Nasal cavity respiratory epithelium epithelial cell of viscerocranial mucosa (primary cell): Measurements from ENCODE around the gene MYO1C. TPM values are rescaled to one million over a fixed set of nuclear protein-coding genes. Genes with fewer than 3 reads are reported as not detected.

Experiments
- total RNA-seq: library from RNA; depleted of rRNA; stranded (reverse); fragments of >200 nt; gene quantifications from 2 replicates; pipeline ENCODE4 v1.2.3, GENCODE V29; 2014

The MYO1C gene, protein sequence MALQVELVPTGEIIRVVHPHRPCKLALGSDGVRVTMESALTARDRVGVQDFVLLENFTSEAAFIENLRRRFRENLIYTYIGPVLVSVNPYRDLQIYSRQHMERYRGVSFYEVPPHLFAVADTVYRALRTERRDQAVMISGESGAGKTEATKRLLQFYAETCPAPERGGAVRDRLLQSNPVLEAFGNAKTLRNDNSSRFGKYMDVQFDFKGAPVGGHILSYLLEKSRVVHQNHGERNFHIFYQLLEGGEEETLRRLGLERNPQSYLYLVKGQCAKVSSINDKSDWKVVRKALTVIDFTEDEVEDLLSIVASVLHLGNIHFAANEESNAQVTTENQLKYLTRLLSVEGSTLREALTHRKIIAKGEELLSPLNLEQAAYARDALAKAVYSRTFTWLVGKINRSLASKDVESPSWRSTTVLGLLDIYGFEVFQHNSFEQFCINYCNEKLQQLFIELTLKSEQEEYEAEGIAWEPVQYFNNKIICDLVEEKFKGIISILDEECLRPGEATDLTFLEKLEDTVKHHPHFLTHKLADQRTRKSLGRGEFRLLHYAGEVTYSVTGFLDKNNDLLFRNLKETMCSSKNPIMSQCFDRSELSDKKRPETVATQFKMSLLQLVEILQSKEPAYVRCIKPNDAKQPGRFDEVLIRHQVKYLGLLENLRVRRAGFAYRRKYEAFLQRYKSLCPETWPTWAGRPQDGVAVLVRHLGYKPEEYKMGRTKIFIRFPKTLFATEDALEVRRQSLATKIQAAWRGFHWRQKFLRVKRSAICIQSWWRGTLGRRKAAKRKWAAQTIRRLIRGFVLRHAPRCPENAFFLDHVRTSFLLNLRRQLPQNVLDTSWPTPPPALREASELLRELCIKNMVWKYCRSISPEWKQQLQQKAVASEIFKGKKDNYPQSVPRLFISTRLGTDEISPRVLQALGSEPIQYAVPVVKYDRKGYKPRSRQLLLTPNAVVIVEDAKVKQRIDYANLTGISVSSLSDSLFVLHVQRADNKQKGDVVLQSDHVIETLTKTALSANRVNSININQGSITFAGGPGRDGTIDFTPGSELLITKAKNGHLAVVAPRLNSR
- total RNA-seq, result 85.1 and 211 TPM in 2 replicates

DNA sequence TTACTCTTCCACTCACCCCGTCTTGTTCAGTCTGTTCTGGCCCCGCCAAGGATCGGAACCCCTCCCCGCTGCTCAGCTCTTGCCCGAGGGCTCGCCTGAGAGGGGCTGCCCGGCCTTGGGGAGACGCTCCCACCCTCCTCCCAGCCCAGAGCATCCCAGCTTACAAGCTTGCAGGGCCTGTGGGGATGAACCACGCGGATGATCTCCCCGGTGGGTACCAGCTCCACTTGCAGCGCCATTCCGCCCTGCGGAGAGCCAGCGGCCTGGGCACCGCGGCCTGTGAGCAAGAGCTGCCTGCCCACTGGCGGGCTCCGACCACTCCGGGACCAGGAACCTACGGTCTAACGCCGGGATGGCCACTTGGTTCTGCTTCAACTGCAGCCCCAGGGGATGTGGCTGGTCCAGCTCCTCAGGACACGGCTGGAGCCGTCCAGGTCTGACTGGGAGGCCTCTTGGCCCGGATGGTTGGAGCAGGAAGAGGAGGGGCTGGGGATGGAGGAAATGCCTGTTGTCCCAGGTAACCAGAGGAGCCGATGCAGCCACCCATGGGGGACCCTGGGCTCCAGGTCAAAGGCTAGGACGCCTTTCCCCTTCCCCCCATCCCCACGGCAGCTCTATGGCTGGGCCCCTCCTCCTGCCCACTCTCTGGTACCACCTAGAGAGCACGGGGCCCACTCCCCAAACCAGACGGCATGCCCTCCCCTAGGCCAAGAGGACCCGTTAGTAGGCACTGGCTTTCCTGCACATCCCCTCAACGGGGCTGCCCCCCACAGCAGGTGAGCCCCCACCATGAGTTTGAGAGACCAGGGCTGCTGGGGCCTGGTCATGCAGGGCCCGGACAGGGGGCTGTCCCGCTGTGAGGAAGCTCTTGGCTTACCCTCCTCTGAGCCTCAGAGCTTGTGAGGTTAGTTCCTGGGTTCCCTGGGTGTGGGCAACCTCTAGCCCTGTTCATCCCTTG is at the start of gene MYO1C:
TSS of gene MYO1C (minus strand) at position 438 of the 958 bp plus-strand sequence. CDS start at position 239, 199 bp downstream.

DNA sequence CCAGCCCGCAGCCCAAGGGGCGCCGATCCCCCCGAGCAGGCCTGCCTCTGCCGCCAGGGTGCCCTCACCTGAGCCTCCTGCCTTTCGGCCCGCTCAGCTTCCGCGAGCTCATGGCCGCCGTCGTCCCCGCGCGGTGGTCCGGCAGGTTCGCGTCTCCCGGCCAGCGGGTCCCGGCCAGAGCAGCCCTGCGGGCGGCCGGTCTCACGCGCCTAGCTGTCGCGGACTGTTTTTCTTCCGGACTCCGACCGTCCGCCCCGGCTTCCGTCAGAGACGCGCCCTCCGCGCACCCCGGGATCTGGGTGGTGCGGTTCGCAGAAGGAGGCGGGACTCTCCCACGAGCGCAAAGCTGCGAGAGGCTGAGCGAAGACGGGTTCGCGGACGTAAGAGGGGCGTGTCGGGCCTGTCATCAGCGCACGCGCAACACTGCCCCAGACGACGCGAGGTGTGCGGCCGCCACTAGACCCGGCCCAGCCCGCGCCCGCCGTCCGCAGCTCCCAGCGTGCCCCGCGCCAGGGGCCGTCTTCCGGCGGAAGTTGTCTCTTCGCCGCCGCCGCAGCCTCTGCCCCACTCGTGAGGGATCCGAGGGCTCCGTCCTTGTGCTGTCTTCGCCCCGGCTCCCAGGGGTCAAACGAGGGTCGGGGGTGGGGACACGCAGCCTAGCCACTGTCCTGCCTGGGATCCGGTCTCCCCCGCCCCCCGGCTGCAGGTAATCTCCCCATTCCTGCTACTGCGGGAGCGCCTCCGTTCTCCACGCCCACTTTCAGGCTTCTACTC is 24.1 kb upstream of the MYO1C start, which contains the start of gene INPP5K:
TSS of gene INPP5K (minus strand) at position 225 of the 774 bp plus-strand sequence. CDS start at position 112, 113 bp downstream.

DNA sequence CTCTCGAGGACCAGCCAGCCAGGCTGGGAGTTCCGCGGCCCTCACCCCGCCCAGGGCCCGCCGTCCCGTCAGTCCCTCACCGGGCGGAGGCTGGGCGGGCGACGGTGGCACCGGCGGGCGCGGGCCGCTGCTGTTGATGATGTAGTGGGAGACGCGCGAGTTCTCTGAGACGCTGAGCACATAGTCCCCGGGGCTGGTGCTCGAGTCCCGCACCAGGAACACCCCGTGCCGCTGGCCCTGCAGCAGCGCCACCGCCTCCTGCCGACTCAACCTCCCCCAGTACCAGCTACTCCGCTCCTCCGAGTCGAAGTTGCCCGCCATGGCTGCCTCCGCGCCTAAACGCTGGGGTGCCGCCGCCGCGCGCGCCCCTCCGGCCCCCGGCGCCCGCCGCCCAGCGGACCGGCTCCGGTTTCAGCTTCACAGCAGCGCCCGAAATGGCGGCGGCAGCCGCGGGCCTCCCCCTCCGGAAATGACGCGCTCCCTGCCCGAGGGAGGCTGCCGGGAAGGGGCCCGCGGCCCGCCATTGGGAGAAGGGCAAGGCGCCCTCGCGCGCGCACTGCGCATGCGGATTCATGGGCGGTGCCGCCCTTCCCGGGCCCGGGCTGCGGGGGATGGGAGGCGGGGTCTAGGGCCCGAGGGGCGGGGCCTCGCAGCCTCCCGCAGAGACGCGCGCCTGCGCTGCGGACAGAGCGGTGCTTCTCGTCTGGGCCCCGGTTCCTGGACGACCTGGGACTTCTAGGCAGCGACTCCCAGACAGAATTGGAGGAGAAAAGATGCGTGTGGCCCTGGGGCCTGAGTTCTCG is 36.5 kb downstream of the MYO1C start, which contains the start of gene CRK:
TSS of gene CRK (minus strand) at position 436 of the 803 bp plus-strand sequence. CDS start at position 321, 115 bp downstream.

Other genes starting within 250 kb of the MYO1C start
- gene BHLHA9, start 222.2 kb downstream of the MYO1C start, total RNA-seq, result not detected in 2 replicates
- not detected in 2 replicates for gene TRARG1, start 213.0 kb downstream of the MYO1C start, total RNA-seq
- 436 and 639 TPM in 2 replicates for gene YWHAE, start 92.5 kb downstream of the MYO1C start, total RNA-seq
- 121 and 129 TPM in 2 replicates for gene CRK, start 36.5 kb downstream of the MYO1C start, total RNA-seq
- gene INPP5K, start 23.9 kb upstream of the MYO1C start, total RNA-seq, result 23.2 and 44.9 TPM in 2 replicates
- 20.2 and 32.9 TPM in 2 replicates for gene PITPNA, start 70.1 kb upstream of the MYO1C start, total RNA-seq
- 3.8 and 8.5 TPM in 2 replicates for gene SLC43A2, start 136.1 kb upstream of the MYO1C start, total RNA-seq
- 0.34 and 0.43 TPM in 2 replicates for gene SCARF1, start 153.0 kb upstream of the MYO1C start, total RNA-seq
- gene RILP, start 157.2 kb upstream of the MYO1C start, total RNA-seq, result 3.4 and 3.6 TPM in 2 replicates
- 88.9 and 187 TPM in 2 replicates for gene PRPF8, start 192.2 kb upstream of the MYO1C start, total RNA-seq
- gene TLCD2, start 217.7 kb upstream of the MYO1C start, total RNA-seq, result 7.8 and 9.9 TPM in 2 replicates
- 13.7 and 39.9 TPM in 2 replicates for gene WDR81, start 232.0 kb upstream of the MYO1C start, total RNA-seq